Pancreas (tissue), 10 donors: Measurements from ENCODE around the gene VASN. TPM values are rescaled to one million over a fixed set of nuclear protein-coding genes. Genes with fewer than 3 reads are reported as not detected.

Experiments
- ATAC-seq, 4 donors: fragments of 200-7000 bp; cut with Tn5 transposase; one replicate each; pipeline versions ENCODE4 v1.8.0 to v1.9.1; 2020; ENCODE audit warnings: mild to moderate bottlenecking in 4 of 4, moderate library complexity in 4 of 4
- DNase-seq, 6 donors: peaks; one replicate each; pipeline ENCODE4 v3.0.0-alpha.2; 2020
- FAIRE-seq: peaks from 2 replicates; lab custom pipeline; 2012; peaks lifted over from hg19 to GRCh38; lab: Jason Lieb, UNC
- H3K27ac ChIP-seq, 4 donors: fragments of 200-600 bp; sonication (generic); 1 replicate in 3 of 4; 2 replicates in 1 of 4; pipeline versions ENCODE4 v1.5.0 to v1.8.0; 2020
- H3K27me3 ChIP-seq, 4 donors: fragments of 200-600 bp; one replicate each; pipeline ENCODE4 v1.8.0; 2021
- H3K36me3 ChIP-seq, 3 donors: fragments of 200-600 bp; sonication (generic) in 1 of 3; one replicate each; pipeline versions ENCODE4 v1.5.0 to v1.8.0; 2020 to 2021
- H3K4me1 ChIP-seq, 3 donors: fragments of 200-600 bp; one replicate each; pipeline ENCODE4 v1.8.0; 2021
- H3K4me3 ChIP-seq, 4 donors: fragments of 200-600 bp; sonication (generic) in 2 of 4; one replicate each; pipeline versions ENCODE4 v1.5.0 to v1.8.0; 2020 to 2021
- H3K9me3 ChIP-seq, 4 donors: fragments of 200-600 bp; one replicate each; pipeline ENCODE4 v1.8.0; 2021
- WGBS, 2 donors: extraction: QIAGEN DNeasy Blood & Tissue Kit; methylation state at CpG; one replicate each; pipeline ENCODE4 v1.1.7; 2013; 5-methylcytosine and 5-hydroxymethylcytosine counted together
- intact Hi-C, 3 donors: fragments of 100-400 bp; cut with DNase I; formaldehyde crosslinking; loops; one replicate each; pipeline versions ENCODE4 v1.11.1 to v1.14.2; 2022
- polyA plus RNA-seq, 2 donors: library from polyadenylated mRNA; stranded (reverse); fragments of 200-250 nt; gene quantifications; one replicate each; pipeline ENCODE4 v1.2.3, GENCODE V29; 2013
- total RNA-seq, 6 donors: library from RNA; stranded (reverse); fragmentation: NEBNext Ultra II Directional in 4 of 6; extraction: Animal tissue kit (Norgen Biotek cat#: 25700) in 4 of 6; gene quantifications; one replicate each; pipeline versions ENCODE4 v1.2.1 to v1.2.4, GENCODE V29; 2021 to 2023
- TF ChIP-seq, protein P1 (sequence below), 4 donors: fragments of 200-600 bp; sonication (generic) in 3 of 4; IDR thresholded peaks; one replicate each; pipeline versions ENCODE4 v1.5.0 to v1.8.0; 2021; ENCODE audit warnings: antibody characterized with exemption in 4 of 4
- donor health status: healthy with polysubstance abuse.
- donor health status: DM: no; HTN: no; CAD: no; lungs with moderate emphysema.
- donor health status: DM: no; HTN: no; CAD: no.
- donor health status: control.
- donor health status: control.
- donor health status: Bipolar disorder and iron deficiency.
- donor health status: DM: yes; HTN: yes; CAD: no.
- donor health status: DM: no; HTN: no; CAD: no.
- donor health status: DM: no; HTN: no; CAD: no.
- donor health status: DM: yes; HTN: yes; CAD: no.

The VASN gene
- total and polyA plus RNA-seq, 8 donors, result 3.1 to 14.8 (median 8.5) TPM

GRCh38 chr16:4373909-4374742 lies 2.5 kb downstream of the VASN start:
- peak; percentile 2 to 36 (median 27) for ATAC-seq
- H3K4me3 ChIP-seq, result peak overlapping the region in 3 of 4 donors; percentile 52 to 67 (median 65)
- DNase-seq, result peak; percentile 68 to 85 (median 74)
- no peaks in the 10 kb centered on the region for H3K27me3 ChIP-seq
- peaks cover 0 to 25% (median 24%) of the 10 kb centered on the region in 3 donors for H3K4me1 ChIP-seq
- 43 to 44% methylated on average over 26 to 30 of the region's 30 CpGs for WGBS, 2 donors
- FAIRE-seq, result no peak
- H3K27ac ChIP-seq, result peak overlapping the region; percentile 69 to 92 (median 82)
- no peaks in the 10 kb centered on the region for H3K9me3 ChIP-seq
- TF ChIP-seq, protein P1, sequence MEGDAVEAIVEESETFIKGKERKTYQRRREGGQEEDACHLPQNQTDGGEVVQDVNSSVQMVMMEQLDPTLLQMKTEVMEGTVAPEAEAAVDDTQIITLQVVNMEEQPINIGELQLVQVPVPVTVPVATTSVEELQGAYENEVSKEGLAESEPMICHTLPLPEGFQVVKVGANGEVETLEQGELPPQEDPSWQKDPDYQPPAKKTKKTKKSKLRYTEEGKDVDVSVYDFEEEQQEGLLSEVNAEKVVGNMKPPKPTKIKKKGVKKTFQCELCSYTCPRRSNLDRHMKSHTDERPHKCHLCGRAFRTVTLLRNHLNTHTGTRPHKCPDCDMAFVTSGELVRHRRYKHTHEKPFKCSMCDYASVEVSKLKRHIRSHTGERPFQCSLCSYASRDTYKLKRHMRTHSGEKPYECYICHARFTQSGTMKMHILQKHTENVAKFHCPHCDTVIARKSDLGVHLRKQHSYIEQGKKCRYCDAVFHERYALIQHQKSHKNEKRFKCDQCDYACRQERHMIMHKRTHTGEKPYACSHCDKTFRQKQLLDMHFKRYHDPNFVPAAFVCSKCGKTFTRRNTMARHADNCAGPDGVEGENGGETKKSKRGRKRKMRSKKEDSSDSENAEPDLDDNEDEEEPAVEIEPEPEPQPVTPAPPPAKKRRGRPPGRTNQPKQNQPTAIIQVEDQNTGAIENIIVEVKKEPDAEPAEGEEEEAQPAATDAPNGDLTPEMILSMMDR (IDR thresholded peaks at IDR 0.05), result no peak
- H3K36me3 ChIP-seq, result no peaks in the 10 kb centered on the region
- intact Hi-C loops, result no loop called here

- TF ChIP-seq, protein P1 (IDR thresholded peaks at IDR 0.05), result no peak
- intact Hi-C loops, result no loop called here
- Histone ChIP-seq H3K27me3 (no peaks in the 10 kb centered on the region), H3K27ac (peak overlapping the region; percentile 69 to 92 (median 80)), H3K36me3 (no peaks in the 10 kb centered on the region), H3K4me3 (no peak overlapping the region), H3K9me3 (no peaks in the 10 kb centered on the region), H3K4me1 (peaks cover 0 to 25% (median 24%) of the 10 kb centered on the region in 3 donors)
- FAIRE-seq, result no peak
- WGBS, 2 donors, result 77 to 80% methylated on average over 15 of the region's 15 CpGs
- peak in 1 of 6 donors; percentile 54 for DNase-seq
- peak in 1 of 4 donors; percentile 1 for ATAC-seq
Observed at GRCh38 chr16:4375717-4376116, 4.1 kb downstream of the VASN start.

DNA sequence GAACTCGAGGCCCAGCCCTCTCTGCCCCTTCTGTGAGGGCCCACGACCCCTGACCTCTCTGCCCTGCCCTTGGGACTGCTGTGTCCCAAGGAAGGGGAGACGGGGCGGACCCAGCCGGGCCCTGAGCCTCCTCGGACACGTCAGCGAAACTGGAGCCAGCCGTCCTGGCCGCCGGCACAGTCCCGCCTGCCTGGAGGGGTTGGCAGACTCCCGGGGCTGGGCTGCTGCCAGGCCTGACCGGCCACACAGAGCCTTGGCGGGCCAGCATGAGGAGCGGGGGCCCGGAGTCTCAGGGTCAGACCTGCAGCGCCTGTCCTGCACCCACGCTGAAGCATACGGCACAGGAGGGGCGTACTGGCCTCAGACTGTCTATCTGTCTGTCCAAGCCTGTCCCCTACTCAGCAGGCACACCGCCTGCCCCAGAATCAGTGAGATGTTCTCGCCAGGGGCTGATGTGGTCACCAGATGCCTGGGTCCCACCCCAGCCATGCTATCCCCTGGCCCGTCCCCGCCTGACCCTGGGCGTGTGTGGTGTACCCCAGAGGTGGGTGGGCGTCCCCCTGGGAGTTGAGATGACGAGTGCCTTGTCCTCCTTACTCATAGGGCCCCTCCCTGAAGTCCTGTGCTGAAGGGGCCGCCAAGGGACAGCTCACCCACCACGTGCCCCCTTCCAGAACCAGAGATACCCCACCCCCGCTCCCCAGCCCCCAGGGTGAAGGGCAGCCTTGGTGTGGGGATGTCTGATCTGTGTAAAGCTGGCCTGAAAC lies 4.7 kb downstream of the VASN start:
- peak; percentile 43 to 66 (median 64) for ATAC-seq
- WGBS, 2 donors, result 38 to 48% methylated on average over 31 of the region's 31 CpGs
- H3K27ac ChIP-seq, result peak overlapping the region; percentile 69 to 92 (median 80)
- H3K4me3 ChIP-seq, result peak overlapping the region in 1 of 4 donors; percentile 4
- peak; percentile 79 to 97 (median 90) for DNase-seq
- peaks cover 0 to 25% (median 24%) of the 10 kb centered on the region in 3 donors for H3K4me1 ChIP-seq
- TF ChIP-seq, protein P1 (IDR thresholded peaks at IDR 0.05), result no peak
- intact Hi-C loops, result no loop called here
- H3K9me3 ChIP-seq, result no peaks in the 10 kb centered on the region
- no peaks in the 10 kb centered on the region for H3K36me3 ChIP-seq
- H3K27me3 ChIP-seq, result no peaks in the 10 kb centered on the region
- no peak for FAIRE-seq

GRCh38 chr16:4376893-4377572 lies 5.4 kb downstream of the VASN start:
- FAIRE-seq (no peak), ATAC-seq (no peak), DNase-seq (peak in 1 of 6 donors; percentile 75)
- 77 to 79% methylated on average over 27 of the region's 27 CpGs for WGBS, 2 donors
- peak overlapping the region in 1 of 4 donors; percentile 4 for H3K4me3 ChIP-seq
- no peaks in the 10 kb centered on the region for H3K9me3 ChIP-seq
- no peaks in the 10 kb centered on the region for H3K27me3 ChIP-seq
- H3K27ac ChIP-seq, result peak overlapping the region in 3 of 4 donors; percentile 69 to 92 (median 86)
- peaks cover 0 to under 1% (median 0%) of the 10 kb centered on the region in 3 donors for H3K36me3 ChIP-seq
- peaks cover 0 to 25% (median 24%) of the 10 kb centered on the region in 3 donors for H3K4me1 ChIP-seq
- intact Hi-C loops, result no loop called here
- TF ChIP-seq, protein P1 (IDR thresholded peaks at IDR 0.05), result no peak
